Left lobe of liver (tissue), 2 donors: ENCODE results near the gene KLRF1. TPM values are rescaled to one million over a fixed set of nuclear protein-coding genes. Genes with fewer than 3 reads are reported as not detected.

Experiments used
- ATAC-seq: fragments of 200-7000 bp; cut with Tn5 transposase; one replicate; pipeline ENCODE4 v1.9.1; 2020; ENCODE audit warnings: mild to moderate bottlenecking, moderate library complexity
- DNase-seq: peaks from one replicate; pipeline ENCODE4 v3.0.0-alpha.2; 2020; ENCODE audit warnings: low spot score
- total RNA-seq: library from RNA; stranded (reverse); gene quantifications from one replicate; pipeline ENCODE4 v1.2.1, GENCODE V29; 2021
- donor health status: DM: no; HTN: no; CAD: no; lungs with moderate emphysema.
- donor health status: DM: no; HTN: yes; CAD: no.

The KLRF1 gene
- total RNA-seq, 1 donor from 2014 or later, result not detected

DNA sequence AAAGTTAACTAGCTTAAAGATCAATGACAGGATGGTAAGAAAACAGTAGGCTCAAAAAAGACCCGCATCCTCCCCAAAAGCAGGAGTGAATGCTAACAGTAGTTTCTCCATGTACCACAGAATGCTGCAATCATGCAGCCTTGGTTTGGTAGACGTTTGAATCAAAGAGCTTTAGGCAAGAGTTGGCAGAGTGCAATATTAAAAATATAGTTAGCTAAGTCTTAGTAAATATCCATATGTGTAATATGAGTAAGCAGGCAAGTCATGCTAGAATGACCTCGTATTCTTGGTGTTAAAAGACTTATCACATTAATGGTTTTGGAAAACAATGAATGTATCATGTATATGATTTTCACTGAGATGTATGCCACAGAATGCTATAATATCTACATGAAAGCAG lies 18.8 kb upstream of the KLRF1 start:
- DNase-seq (no peak), ATAC-seq (no peak)

DNA sequence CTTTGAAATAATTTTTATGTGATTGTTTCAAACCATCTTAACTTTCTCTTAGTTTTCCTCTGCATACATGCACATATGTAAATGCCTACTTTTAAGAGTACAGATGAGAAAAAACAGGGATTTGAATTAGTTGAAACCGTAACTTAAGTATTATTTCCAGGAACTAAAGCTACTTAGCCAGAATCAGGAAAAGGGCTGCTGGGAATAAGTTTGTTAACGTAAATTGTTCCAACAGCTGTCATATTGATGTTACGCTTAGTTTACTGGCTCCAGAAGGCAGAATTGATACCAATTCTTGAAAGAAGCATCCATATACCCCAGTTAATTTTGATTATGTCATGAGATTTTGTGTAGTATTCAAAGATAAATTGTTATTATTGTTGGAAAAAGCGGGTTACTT lies 17.9 kb upstream of the KLRF1 start:
- DNase-seq, result no peak

DNA sequence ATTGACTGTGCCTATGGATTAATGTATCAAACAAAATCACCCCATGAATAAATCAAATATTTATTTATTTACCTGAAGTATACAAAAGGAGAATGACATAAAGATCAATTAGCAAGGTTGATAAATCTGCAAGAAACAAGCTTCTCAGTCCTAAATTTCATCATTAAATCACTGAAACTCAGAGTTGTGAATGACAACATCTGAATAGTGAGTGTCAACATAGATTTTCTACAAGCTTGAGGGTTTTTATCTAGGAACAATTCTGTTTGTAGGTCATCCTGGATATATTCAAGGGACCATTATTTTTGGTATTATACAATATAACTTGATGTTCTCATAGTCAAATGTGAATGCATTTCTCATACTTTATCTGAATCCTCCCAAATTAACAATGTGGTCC lies 17.4 kb upstream of the KLRF1 start:
- DNase-seq (no peak), ATAC-seq (no peak)

More for the DNA sequence above, 17.9 kb upstream of the KLRF1 start:
- ATAC-seq, result no peak

DNA sequence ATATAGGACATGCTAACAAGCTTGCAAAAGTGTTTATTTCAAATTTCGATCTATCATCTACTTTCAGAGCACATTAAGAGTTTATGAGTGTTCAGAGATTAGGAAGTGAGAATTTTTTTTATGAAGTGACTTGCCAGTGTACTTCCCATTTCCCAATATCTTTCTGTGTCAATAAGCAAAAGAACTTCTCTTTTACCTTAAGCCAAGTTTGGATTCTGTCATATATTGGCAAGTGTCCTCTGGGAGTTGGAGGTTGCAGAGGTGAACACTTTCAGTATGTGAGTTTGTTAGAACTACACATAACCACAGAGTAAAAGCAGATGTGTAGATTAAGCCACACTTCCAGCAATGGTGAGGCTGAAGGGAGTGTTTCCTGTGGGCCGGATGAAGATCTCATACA lies 16.6 kb upstream of the KLRF1 start:
- DNase-seq (no peak), ATAC-seq (no peak)

DNA sequence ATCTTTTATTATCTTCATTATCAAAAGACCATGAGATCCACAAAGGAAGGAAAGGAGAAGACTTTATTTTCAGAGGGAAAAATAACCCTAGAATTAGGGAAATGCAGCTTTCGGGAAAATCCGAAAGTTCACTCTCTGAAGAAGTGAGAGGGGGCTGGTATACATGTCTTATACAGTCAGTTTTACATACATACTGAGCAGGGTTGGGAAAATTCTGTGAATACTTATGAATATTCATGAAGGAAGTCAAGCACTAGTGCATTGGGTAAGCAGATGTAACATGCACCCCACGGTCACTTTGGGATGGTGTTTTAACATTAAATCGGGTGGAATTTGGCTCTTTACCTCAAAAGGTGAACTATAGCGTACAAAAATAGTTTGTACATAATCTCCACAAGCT lies 15.7 kb upstream of the KLRF1 start:
- no peak for DNase-seq
- no peak for ATAC-seq

DNA sequence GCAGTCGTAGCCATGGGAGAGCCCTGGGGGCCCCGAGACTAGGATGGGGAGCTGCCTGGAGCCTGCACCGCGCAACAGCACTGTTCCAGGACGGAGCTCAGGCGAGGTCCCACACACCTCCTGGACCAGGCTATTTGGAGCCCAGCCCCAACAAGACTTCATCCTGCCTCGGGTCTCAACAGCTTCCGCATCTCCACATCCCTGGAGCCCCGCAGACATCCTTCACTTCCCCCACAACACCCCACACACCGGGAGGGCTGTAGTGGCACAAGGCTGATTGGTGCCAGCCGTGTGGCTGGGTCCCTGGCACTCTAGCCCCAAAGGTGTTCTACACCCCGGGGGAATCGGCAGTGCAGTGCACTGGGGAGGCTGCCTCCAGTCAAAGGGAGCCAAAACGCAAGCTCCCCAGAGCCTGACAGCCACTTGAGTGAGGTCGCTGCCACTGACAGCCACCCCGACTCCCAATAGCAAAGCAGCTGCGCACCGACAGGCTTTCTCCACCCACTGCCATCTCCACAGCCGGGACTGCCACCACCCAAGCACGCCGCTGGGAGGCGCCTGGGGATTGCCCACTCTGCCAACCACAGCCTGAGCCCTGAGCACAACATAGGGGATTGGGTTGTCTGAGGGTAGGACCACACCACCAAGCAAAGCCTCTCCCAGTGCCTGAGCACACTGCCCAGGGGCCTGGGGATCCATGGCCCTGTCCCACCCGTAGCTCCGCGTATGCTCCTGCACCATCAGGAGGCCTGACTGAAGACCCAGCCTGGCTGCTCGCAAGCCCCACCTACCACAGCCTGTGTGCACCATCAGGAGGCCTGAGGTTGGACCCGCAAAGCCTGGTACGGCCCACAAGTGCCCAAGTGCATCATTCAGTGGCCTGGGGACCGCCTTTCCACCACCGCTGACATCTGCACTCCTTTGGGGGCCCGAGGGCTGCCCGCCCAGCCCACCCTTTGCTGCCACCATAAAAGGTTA lies 13.2 kb upstream of the KLRF1 start:
- ATAC-seq, result peak; percentile 100

DNA sequence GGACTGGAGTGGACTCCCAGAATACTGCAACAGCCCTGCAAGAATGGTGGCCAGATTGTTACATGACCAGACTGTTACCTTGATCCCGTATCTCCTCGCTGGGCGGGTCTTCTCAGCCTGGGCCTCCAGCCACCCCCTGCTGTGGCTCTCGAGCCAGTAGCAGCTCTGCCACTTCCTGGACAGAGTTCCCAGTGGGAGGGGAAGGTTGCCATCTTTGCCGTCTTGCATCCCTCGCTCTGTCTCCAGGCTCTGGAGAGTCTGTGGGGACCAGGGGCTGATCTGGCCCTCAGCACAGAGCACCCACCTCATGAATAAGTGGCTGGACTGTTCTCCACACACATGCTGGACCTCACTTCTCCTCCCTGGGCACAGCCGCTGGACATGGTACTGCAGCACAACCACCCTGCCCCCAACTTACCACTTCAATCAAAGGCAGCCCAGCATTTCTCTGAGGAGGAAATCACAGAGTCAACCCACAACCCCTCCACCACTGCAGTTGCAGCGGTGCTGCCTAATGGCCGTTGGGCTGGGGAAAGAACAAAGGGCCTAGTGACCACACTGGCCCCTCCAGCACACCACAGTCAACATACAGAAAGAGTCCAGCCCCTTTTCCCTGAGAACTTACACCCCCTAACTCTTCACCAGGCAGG lies 6.9 kb upstream of the KLRF1 start:
- DNase-seq, result no peak
- ATAC-seq, result no peak

More for the DNA sequence above, 13.2 kb upstream of the KLRF1 start:
- DNase-seq, result peak; percentile 79

DNA sequence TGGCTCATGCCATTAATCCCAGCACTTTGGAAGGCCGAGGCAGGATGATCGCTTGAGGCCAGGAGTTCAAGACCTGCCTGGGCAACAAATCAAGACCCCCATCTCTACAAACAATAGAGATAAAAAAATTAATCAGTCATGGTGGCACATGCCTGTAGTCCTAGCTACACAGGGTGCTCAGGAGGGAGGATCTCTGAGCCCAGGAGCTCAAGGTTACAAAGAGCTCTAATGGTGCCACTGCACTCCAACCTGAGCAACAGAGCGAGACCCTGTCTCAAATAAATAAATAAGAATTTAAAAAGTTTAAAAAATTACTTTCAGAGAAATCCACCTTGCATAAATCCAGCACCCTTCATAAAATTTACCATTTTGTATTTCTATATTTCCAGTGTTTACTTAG lies 2.2 kb downstream of the KLRF1 start:
- ATAC-seq (no peak), DNase-seq (no peak)

DNA sequence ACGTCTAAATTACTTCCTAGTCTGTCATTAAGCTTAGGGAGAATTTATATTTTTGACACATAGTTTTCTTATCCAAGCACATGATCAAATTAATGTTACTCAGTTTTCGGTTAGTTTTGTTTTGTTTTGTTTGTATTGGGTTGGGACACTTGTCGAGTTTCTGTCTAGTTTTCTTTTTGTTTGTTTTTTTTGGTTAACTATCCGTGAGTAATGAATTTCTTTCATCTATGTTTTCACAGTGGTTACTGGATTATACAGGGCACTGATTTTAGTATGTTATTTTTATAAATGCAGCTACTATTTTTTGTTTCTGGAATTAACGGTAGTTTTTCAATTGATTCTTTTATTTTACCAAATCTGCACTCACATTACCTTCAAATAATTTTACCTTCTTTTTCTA lies 2.7 kb downstream of the KLRF1 start:
- DNase-seq (no peak), ATAC-seq (no peak)

DNA sequence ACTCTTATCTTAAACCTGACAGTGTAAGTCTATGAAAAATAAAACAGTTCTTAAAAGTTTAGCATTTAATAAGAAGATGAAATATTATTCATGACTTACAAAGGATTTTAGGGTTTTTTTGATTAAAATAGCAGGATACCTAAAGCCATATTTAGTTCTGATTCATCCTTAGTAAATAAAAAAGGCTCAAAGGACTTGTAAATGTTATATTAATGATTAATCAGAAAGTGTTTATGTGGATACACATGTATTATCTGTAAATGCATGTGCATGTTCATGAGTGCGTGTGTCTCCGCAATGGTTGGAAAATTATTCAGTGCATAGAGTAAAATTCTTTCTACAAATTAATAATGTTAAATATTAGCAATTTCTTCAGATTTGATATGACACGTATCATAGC lies 4.4 kb downstream of the KLRF1 start:
- ATAC-seq, result no peak
- no peak for DNase-seq

DNA sequence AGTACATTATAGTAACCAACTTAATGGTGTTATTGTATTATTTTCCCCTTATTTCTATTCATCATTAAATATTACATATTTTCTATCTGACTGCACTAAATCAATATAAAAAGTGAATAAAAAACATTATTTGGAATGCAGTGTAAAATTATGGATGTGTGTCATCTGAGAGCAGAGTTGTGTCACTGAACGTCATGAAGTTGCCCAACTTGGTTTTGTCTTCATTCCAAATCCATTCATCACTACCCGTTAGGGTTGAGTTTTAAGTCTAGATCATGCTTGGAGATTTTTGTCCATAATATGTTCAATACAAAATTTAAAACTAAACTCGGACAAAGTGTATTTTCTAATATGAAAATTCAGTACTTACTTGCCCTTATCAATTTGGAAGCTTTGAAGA lies 16.1 kb downstream of the KLRF1 start:
- DNase-seq (no peak), ATAC-seq (no peak)

DNA sequence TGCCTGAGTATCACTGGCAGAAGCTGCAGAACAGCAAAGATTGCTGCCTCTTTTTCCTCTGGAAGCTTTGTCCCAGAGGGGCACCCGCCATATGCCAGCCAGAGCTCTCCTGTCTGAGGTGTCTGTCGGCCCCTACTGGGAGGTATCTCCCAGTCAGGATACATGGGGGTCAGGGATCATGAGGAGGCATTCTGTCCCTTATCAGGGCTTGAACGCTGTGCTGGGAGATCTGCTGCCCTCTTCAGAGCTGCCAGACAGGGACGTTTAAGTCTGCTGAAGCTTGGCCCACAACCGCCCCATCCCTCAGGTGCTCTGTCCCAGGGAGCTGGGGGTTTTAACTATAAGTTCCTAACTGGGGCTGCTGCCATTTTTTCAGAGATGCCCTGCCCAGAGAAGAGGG lies 21.6 kb downstream of the KLRF1 start:
- DNase-seq, result no peak
- ATAC-seq, result no peak

DNA sequence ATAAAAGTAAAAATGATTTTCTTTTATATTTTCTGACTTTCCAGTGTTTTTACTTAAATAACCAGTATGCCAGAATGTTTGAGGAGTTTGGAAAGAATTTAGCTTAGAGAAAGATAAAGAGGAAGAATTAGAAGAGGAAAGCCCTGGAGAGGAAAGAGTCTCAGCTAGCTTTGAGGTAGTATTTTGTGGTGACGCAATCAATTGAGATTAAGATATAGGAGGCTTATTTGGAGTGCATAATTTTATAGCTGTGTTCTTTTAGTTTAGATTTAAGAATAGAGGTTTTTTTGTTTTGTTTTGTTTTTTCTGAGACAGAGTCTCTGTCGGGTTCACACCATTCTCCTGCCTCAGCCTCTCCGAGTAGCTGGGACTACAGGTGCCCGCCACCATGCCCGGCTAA lies 23.8 kb downstream of the KLRF1 start:
- ATAC-seq, result no peak
- no peak for DNase-seq

DNA sequence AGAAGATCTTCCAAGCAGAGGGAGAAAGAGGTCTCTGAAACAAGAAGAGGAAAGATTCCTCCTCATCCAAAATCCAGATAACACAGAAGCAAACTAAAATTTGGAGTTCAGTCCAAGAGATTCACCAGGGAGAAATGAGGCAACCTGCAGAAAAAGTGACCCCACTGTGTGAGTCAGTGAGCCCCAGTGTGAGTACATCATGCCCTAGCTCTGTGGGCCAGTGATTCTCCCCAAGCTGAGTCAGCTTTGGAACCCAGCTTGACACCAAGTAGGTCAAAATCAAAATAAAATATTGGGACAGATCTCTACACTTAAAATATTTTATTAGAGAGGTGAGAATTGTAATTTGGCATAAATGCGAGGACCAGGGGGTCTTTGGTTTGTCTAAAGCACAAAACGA lies 24.6 kb downstream of the KLRF1 start:
- ATAC-seq (no peak), DNase-seq (no peak)

DNA sequence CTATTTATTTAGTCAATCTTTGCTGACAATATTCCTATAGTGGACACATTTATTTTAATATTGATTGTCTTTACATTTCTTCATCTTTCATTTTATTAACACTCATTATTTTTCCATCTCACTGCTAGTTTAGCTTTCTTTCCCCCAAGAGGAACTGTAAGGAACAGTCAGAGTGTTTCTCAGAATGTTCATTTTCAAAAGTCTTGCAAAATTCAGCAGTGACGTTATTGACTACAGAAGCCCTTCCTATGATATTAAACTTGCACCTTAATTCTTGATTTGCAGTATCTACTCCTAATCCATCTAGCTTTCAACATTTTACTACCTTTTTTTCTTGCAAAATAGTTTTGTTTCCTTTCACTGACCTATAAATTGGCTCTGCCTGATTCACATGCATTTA lies 28.9 kb downstream of the KLRF1 start:
- ATAC-seq (no peak), DNase-seq (no peak)

DNA sequence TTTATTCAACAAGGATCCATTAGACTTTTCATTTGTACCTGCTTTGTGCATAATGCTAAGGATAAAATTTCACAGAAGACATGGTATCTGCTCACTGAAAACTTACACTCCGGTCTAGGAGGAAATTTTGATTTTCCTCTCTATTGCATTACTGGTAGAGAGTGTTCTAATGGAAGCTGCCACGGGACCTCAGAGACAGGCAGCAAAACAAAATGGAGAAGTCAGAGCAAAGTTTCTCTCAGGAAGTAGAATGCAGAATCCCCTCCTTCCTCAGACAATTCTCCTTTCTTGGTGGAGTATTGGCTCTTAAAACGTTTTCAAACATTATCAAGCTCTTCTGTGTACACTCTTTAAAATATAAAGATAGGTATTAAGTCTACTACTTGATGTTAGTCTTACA lies 29.6 kb downstream of the KLRF1 start:
- DNase-seq, result no peak
- ATAC-seq, result no peak

DNA sequence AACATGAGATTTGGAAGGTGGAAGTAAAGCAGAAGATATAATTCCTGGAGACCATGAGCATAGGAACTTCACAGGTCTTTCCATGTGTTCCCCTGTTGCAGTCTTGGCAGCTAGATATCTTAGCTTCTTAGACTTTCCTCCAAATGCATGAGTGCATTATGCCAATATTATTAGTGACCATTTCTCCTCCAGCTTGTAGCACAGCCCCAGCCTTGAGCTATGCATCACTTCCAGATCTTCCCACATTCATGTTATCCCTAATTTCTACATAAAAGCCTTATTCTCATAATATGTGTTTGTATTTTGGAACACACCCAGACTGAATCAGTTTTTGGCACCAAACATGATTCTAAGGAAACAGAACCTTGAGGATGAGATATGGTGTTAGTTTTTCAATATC lies 30.9 kb downstream of the KLRF1 start:
- ATAC-seq (no peak), DNase-seq (no peak)

DNA sequence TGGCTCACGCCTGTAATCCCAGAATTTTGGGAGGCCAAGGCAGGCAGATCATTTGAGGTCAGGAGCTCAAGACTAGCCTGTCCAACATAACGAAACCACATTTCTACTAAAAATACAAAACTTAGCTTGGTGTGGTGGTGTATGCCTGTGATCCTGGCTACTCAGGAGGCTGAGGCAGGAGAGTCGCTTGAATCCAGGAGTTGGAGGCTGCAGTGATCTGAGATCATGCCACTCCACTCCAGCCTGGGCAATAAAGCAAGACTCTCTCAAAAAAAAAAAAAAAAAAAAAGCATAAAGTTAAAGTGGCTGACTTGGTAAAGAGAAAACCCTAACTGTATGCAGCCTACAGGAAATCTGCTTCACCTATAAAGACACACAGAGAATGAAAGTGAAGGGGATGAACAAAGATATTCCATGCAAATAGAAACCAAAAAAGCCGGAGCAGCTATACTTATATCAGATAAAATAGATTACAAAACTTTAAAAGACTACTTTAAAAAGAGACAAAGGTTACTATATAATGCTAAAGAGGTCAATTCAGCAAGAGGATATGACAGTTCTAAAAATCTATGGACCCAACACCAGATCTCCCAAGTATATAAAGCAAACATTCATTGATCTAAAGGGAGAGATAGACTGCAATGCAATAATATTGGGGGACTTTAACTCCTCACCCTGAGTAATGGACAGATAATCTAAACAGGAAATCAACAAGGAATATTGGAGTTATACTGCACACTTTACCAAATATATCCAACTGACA lies 37.8 kb downstream of the KLRF1 start:
- no peak for ATAC-seq
- DNase-seq, result no peak

DNA sequence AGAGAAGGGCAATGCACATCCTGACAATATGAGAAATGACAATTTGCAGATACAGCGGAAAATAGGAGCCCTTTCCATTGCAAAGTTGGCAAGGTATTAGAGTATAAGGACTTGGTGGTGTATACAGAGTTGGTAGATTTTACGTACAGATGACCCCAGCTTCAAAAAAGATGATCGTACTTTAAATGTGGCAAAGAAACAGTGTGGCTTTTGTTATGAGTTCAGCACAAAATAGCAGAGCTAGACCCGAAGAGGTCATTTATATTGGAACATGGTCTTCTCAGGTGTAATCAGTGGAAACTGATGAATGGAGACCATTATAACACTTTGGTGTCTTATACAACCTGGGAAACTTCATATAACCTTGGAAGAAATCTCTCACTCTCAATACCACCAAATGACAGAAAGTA lies 39.6 kb downstream of the KLRF1 start:
- DNase-seq, result no peak
- no peak for ATAC-seq

DNA sequence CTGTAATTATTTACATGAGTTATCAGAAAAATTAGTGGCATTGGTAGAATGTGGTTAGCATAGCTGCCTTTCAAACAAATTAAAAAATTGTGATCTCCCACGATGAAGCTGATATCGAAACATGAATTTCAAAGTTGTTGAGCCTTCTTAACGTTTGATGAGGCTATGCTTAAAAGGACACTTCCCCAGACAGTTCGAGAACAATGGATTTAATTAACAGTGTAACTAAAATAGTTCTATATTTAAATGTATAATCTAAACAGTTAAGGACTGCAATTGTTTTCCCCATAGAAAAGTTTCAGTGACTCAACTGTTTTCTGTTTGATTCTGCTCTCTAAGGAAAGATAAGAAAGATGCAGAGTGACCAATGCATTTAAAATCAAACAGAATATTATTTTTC lies 40.2 kb downstream of the KLRF1 start:
- DNase-seq (no peak), ATAC-seq (no peak)

DNA sequence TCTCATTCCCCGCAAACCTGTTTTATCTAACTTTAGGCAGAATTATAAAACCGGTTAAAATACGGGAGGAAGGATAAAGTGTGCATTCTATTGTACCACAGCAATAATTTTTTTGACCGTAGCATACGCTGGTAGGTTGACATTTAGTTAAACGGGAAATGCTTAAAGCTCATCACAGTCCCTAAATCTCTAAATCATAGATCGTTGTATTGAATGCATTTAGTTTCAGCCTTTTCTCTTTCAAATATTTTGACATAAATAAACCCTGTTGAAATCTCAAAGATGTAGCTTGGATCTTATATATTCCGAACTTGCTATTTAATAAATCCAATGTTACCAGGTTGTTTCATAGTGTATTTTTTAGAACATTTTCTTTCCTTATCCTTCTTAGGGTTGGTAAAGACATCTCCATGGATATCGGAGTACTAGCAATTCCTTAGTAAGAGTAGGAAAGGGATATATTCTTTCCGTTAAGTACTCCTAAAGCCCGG lies 41.1 kb downstream of the KLRF1 start:
- ATAC-seq (no peak), DNase-seq (no peak)

DNA sequence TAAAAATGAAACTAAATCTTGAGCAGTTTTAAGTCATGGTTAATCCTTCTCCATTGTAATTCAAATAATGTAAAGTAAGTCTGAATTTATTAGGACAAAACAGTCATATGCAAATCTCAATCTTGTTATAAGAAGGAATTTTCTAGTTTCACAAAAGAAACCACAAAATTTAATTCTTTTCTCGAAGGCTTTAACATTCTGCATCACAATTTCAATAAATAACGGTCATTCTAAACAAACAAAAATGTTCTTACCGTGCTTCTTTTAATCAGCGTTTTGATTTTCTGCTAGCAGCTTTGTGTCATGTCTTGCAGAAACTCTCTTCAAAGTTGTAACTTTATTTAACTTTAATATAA lies 41.6 kb downstream of the KLRF1 start:
- DNase-seq (no peak), ATAC-seq (no peak)
